ENCODE data around the gene ACOT6.
"Not testable (repeated sequence)": the region's sequence is repeated elsewhere in the genome, so short reads cannot be mapped to it uniquely, and the experiment has no call there.

ACOT6 gene

DNA sequence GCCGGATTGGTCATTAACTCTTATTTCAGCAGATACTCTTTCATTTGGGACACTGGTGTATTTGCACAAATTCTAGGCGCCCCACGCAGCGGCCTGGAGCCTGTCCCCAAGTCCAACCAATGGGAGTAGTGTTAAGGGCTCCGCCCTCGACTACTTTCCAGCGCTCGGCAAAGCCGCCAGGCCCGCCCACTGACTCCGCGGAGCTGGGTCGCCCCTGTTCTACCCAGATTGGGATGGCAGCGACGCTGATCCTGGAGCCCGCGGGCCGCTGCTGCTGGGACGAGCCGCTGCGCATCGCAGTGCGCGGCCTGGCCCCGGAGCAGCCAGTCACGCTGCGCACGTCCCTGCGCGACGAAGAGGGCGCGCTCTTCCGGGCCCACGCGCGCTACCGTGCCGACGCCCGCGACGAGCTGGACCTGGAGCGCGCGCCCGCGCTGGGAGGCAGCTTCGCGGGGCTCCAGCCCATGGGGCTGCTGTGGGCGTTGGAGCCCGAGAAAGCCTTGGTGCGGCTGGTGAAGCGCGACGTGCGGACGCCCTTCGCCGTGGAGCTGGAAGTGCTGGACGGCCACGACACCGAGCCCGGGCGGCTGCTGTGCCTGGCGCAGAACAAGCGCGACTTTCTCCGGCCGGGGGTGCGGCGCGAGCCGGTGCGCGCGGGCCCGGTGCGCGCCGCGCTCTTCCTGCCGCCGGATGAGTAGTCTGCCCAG, at the start of gene ACOT6:
TSS of gene ACOT6 (plus strand) at position 179 of the 707 bp plus-strand sequence. CDS start at position 234, 55 bp downstream.
- DNase-seq (ENCODE audit: low read depth): peak; percentile 33

GRCh38 chr14:73562696-73563095, 49.6 kb upstream of the ACOT6 start:
- DNase-seq (ENCODE audit: low read depth): not testable (repeated sequence)

GRCh38 chr14:73566431-73566830, 45.9 kb upstream of the ACOT6 start:
- not testable (repeated sequence) for DNase-seq (ENCODE audit: low read depth)

- DNase-seq (ENCODE audit: low read depth): not testable (repeated sequence)
These were observed 45.4 kb upstream of the ACOT6 start for GRCh38 chr14:73566935-73567334.

GRCh38 chr14:73567358-73567757, 45.0 kb upstream of the ACOT6 start:
- no peak for DNase-seq (ENCODE audit: low read depth)

DNA sequence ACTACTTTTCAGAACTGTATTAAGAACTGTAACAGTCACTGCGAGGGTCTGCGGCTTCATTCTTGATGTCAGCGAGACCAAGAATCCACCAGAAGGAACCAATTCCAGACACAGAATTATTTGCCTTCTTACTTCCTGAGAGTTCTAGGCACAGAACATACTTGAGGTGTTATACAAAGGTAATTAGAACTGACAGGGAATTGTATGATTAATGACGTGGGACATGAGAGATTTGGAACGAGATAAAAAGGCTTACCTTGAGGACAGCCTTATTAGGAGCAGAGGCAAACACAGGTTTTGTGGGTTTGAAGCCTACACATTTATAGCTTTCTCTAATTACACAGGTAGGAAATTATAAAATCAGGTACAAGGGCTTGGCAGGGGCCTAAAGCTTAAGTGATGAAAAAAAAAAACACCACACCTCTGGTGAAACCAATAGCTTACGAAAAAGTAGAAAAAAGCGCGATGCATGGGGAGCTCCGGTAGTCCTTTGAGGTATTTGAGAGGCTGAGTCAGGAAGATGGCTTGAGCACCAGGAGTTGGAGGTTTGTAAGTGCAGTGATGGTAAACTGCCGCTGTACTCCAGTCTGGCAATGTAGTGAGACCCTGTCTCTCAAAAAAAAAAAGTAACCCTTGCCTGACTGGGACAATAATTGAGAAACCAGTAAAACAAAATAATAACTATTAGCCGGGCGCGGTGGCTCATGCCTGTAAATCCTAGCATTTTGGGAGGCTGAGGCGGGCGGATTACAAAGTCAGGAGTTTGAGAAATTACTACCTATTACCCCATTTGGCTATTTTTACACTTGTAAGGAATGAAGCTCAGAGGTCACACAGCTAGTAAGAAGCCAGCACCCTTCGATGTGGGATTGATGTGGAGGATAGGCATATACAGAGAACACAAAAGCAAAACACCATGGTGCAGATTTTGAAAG, 44.1 kb upstream of the ACOT6 start:
- DNase-seq (ENCODE audit: low read depth): no peak

GRCh38 chr14:73568886-73569184, 43.5 kb upstream of the ACOT6 start:
- not testable (repeated sequence) for DNase-seq (ENCODE audit: low read depth)

DNA sequence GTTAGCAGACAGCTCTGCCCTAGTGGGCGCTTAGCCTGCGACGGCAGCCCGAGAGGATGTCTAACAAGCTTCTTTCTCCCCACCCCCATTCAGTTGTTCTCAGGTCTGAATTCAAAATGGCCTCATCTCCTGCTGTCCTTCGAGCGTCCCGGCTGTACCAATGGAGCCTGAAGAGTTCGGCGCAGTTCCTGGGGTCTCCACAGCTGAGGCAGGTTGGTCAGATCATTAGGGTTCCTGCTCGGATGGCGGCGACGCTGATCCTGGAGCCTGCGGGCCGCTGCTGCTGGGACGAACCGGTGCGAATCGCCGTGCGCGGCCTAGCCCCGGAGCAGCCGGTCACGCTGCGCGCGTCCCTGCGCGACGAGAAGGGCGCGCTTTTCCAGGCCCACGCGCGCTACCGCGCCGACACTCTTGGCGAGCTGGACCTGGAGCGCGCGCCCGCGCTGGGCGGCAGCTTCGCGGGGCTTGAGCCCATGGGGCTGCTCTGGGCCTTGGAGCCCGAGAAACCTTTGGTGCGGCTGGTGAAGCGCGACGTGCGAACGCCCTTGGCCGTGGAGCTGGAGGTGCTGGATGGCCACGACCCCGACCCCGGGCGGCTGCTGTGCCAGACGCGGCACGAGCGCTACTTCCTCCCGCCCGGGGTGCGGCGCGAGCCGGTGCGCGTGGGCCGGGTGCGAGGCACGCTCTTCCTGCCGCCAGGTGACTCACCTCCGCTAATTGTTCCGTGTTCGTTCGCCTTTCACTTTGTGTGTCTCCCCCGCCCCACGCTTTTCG, 42.9 kb upstream of the ACOT6 start, which contains the start of gene ACOT2:
TSS of gene ACOT2 (plus strand) at position 29 of the 774 bp plus-strand sequence. CDS start at position 57, 28 bp downstream.
- peak; percentile 72 for DNase-seq (ENCODE audit: low read depth)

DNA sequence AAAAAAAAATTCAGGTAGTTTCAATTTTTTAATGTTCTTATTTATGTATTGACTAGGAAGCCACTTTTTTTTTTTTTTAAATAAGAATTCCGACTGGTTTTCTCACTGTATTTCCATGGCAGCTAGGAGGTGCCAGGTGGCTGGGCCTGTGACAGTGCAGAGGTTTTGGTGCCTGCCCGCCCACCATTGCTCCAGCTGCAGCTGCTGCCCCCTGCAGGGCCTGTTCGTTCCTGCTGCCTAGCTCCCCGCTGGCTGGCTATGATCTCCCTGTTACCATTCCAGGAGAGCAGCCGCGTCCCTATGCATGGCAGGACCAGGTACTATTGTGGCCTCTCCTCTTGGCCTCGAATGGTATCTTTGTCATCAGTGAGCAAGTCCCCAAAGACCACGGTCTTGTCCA, 41.4 kb upstream of the ACOT6 start:
- peak; percentile 43 for DNase-seq (ENCODE audit: low read depth)

- DNase-seq (ENCODE audit: low read depth): not testable (repeated sequence)
These were observed 39.3 kb upstream of the ACOT6 start for GRCh38 chr14:73573034-73573433.

DNA sequence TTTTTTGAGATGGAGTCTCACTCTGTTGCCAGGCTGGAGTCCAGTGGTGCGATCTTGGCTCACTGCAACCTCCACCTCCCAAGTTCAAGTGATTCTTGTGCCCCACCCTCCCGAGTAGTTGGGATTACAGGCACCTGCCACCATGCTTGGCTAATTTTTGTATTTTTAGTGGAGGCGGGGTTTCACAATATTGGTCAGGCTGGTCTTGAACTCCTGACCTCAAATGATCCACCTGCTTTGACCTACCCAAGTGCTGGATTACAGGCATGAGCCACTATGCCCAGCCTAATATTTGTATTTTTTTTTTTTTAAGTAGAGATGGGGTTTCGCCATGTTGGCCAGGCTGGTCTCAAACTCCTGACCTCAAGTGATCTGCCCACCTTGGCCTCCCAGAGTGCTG, 38.6 kb upstream of the ACOT6 start:
- not testable (repeated sequence) for DNase-seq (ENCODE audit: low read depth)

GRCh38 chr14:73574251-73574650, 38.1 kb upstream of the ACOT6 start:
- DNase-seq (ENCODE audit: low read depth): not testable (repeated sequence)

DNA sequence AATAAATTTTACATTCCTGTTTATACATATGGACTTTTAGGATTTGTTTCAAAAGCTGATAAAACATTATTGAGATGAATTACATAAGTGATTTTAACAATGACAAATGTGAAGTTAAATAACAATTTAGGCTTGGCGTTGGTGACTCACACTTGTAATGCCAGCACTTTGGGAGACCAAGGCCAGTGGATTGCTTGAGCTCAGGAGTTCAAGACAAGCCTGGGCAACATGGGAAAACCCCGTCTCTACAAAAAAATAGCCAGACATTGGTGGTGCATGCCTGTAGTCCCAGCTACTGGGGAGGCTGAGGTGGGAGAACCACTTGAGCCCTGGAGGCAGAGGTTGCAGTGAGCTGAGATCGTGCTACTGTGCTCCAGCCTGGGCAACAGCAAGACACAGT, 35.9 kb upstream of the ACOT6 start:
- DNase-seq (ENCODE audit: low read depth): no peak

DNA sequence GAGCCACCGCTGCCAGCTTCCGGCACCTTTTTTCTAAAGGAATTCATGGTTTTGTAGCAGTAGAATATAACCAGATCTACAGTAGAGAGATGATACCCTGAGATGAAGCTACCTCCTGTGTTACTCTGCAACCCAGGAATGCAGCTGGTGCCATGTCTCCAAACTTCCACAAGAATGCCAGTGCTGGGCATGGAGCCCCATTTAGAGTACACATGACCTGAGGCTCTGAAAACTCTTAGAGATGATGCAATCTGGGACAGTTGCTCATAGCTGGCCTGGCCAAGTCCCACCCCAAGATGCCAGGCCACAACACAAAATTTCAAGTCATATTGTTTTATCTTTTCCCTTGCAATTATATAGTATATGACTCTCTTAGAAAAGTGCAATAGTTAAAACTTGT, 35.1 kb upstream of the ACOT6 start:
- DNase-seq (ENCODE audit: low read depth): not testable (repeated sequence)

DNA sequence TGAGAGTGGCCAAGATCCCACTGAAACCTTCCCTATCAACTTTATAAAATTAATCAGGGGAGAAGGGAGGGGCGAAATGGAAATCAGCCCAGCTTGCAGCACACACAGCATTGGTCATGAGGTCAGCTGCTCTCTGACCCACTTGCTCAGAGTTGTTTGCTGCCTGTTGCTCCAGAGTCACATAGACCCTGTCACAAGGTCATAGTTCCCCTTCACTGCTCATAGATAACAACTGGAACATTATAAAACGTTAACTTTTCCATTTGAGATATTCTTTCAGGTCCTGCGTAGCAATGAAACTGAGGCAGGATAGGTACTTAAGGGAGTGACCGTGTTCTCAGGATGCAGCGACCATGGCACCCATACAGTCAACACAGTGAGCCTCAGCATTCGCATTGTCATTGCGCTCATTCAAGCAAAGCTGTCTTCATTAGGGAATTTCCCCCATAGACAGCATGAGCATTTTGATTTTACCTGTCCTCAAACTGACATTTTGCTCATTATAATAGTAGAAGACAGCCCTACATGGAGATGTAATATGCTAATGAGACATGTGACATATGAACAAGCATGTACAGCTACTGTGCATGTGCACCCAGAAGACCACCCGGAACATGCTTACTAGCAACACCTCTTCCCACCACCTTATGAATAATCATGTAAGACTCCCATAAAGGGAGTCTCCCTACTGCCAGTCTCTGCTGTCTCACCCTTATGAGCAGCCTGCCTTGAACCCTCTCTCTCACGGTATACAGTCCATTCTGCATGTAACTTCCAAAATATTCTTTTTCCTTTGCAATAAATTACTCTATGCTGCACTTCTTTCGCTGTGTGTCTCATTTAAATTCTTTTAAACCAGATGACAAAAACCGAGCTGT, 30.0 kb upstream of the ACOT6 start:
- not testable (repeated sequence) for DNase-seq (ENCODE audit: low read depth)

GRCh38 chr14:73588695-73589094, 23.6 kb upstream of the ACOT6 start:
- no peak for DNase-seq (ENCODE audit: low read depth)

DNA sequence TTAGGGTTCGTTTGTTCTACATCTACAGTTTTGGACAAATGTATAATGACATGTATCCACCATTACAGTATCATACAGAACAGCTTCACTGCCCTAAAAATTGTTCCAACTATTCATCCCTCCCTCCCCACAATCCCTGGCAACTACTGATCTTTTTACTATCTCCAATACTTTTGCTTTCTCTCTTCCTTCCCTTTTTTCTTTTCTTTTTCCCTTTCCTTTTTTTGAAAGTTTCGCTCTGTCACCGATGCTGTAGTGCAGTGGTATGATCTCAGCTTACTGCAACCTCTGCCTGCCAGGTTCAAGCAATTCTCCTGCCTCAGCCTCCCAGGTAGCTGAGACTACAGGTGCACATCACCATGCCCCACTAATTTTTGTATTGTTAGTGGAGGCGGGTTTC, 23.2 kb upstream of the ACOT6 start:
- no peak for DNase-seq (ENCODE audit: low read depth)

- DNase-seq (ENCODE audit: low read depth): not testable (repeated sequence)
These were observed 21.7 kb upstream of the ACOT6 start for GRCh38 chr14:73590673-73591004.

DNA sequence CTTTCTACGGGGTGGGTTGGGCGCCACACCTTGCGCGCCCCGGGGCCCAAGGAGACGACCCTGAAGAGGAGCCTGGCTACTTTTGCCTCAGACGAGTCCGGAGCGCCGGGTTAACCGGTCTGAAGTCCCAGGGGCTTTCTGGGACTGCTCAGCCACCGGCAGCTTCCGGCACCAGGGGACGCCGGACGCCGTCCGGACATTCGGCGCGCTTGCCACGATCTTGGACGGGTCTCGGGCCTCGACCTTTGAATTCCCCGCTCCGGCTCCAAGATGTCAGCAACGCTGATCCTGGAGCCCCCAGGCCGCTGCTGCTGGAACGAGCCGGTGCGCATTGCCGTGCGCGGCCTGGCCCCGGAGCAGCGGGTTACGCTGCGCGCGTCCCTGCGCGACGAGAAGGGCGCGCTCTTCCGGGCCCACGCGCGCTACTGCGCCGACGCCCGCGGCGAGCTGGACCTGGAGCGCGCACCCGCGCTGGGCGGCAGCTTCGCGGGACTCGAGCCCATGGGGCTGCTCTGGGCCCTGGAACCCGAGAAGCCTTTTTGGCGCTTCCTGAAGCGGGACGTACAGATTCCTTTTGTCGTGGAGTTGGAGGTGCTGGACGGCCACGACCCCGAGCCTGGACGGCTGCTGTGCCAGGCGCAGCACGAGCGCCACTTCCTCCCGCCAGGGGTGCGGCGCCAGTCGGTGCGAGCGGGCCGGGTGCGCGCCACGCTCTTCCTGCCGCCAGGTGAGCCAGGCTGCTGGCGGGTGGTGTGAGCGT, 20.4 kb upstream of the ACOT6 start, which contains the start of gene ACOT4:
TSS of gene ACOT4 (plus strand) at position 184 of the 760 bp plus-strand sequence. CDS start at position 271, 87 bp downstream.
- peak; percentile 14 for DNase-seq (ENCODE audit: low read depth)

DNA sequence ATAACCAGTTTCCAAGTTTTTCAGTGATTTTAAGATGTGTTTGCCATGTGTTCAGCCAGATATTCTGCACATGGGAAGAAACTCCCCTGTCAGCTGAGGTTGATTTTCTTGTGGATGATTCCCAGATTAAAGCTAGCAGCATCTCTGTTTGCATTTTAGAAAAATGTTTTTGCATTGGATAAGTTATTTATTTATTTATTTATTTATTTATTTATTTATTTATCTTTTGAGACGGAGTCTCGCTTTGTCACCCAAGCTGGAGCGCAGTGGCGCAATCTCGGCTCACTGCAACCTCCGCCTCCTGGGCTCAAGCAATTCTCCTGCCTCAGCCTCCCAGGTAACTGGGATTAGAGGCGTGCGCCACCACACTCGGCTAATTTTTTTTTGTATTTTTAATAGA, 17.8 kb upstream of the ACOT6 start:
- DNase-seq (ENCODE audit: low read depth): no peak

Data from stimulated activated CD8-positive, alpha-beta memory T cell treated with anti-CD3 and anti-CD28 coated beads, Interleukin-12 subunit alpha, Interleukin-12 subunit beta, amount 100 ng/mL, for 1 hour (primary cell).